Measurements from ENCODE around the gene KIF26B.

The KIF26B gene

DNA sequence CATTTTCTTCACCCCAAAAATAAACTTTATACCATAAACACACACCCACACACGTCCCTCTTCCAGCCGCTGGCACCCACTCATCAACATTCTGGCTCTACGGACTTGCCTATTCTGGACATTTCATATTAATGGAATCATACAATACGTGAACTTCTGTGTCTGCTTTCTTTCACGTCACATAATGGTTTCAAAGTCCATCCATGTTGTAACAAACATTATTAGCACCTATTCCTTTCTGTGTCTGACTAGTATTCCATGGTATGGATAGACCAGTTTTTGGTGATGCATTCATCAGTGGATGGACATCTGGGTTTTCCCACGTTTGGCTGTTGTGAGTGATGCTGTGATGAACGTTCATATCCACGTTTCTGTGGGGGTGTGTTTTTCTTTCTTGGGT is 323.2 kb downstream of the KIF26B start:
- no peak for DNase-seq

- DNase-seq: no peak
Measured at GRCh38 chr1:245480393-245481120, 325.8 kb downstream of the KIF26B start.

- no peak for DNase-seq
Measured at GRCh38 chr1:245481261-245481660, 326.5 kb downstream of the KIF26B start.

DNA sequence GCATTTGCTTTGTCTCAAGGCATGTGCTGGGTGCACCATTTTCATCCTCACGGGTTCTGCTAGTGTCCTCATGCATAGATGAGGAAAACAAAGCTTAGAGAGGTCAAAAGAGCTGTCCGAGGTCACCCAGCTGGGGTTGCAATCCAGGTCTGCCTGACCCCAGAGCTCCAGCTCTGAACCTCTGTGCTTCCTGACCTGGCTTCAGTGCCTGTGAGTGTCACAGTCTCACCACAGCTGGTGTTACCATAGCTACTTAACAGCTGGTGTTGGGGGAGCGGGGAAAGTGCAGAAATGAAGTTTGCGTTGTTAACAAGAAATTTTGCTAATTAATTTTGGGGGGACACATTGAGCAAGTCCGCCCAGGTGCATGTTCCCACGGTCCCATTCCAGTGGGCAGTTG is 328.5 kb downstream of the KIF26B start:
- no peak for DNase-seq

DNA sequence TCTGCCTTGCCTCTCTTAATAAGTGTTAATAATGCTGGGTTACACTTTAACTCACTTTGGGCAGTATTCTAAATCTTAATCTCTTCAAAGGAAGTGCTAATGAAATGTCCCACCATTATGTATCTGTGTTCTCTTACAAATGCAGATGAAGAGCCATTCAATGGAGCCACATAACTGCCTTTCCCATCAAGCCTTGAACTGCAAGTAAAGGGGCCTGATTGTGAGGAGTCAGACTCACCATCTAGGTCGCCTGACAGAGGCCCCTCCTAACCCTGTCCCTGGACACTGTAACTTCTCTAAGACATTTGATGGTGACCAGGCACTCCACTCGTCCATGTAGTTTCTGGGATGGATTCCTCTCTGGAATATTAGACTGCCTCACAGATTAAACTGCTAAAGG is 329.4 kb downstream of the KIF26B start:
- no peak for DNase-seq

- no peak for DNase-seq
Measured at GRCh38 chr1:245485996-245486395, 331.2 kb downstream of the KIF26B start.

GRCh38 chr1:245486775-245487470 is 332.1 kb downstream of the KIF26B start:
- no peak for DNase-seq

GRCh38 chr1:245488346-245489129 is 333.8 kb downstream of the KIF26B start:
- no peak for DNase-seq

GRCh38 chr1:245489838-245490237 is 335.1 kb downstream of the KIF26B start:
- no peak for DNase-seq

GRCh38 chr1:245493029-245493428 is 338.2 kb downstream of the KIF26B start:
- DNase-seq: no peak

GRCh38 chr1:245495681-245496080 is 340.9 kb downstream of the KIF26B start:
- DNase-seq: no peak

DNA sequence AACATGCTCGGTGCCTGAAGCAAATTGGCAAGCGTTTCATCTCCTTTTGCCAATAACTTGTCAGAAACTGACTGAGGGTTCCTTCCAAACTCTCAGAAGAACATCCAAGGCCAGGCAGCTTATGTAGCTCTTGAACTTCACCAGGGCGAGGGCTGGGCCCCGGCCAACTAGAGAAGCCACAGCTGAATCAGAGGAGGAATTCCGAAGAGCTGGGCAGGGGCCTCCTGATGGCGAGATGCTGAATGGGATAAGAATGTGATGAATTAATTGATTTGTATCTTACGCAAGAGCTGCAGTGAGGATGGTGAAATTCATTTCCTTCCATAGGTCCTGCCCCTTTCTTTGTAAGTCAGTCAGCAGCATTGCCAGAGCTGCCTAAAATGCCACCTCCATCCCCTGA is 345.8 kb downstream of the KIF26B start:
- DNase-seq: no peak

GRCh38 chr1:245501633-245502032 is 346.8 kb downstream of the KIF26B start:
- no peak for DNase-seq

- no peak for DNase-seq
Measured at GRCh38 chr1:245503548-245503947, 348.8 kb downstream of the KIF26B start.

GRCh38 chr1:245510144-245510543 is 355.4 kb downstream of the KIF26B start:
- DNase-seq: no peak

DNA sequence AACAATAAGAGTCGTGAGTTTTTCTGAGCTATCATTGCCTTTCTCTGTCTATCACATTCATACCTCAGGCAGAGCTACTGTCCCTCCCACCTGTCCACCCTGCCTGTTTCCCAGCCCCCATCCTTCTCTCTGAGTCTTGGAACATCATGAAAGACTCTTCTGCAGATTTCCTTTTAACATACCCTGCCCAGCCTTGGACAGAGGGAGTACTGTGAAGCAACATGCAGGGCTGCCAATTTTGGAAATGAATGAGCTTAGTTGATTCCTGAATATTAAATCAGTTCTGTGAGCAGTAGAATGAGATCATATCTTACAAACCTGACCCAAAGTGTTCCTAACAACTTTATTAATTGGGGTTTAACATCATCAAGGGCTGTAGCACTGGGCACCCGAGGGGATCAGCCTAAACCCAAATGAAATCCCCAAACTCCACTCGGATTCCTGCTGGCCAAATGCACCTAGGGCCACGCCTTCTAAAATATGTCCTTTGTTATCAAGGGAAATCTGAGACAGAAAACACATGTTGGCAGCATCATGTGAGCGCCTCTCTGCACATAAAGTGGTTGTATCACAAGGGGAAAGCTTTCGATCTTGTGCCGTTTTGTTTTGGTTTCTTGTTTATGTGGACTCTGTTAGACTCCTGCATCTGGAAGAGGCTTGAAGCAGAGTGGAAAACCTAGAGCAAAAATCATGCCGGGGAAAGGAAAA is 357.6 kb downstream of the KIF26B start:
- peak; percentile 41 for DNase-seq

DNA sequence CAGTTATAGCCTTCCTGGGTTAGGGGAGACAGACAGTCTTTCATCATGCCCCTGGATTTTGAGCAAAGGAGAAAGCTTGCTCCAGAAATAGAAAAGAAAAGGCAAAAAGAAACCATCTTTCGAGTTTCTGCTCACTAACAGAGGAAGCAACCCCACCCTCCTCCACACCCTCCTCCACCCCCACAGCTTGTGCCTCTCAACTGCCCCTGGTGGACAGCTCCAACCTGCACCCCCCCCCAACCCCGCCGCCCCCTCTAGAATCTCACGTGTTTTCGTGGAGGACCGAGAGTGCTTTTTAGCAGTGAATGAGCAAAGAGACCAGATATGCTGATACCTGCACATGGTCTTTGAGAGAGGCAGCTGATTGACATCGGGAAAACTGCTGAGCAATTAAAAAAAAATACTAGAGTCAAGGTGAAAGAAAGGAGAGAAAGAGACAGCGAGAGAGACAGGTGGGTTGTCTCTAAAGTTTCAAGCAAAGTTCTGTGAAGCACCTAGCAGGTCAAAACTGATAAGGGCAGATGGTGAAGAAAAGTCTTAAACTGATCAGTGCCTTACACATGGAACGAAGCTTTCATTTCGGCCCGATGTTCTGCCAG is 358.3 kb downstream of the KIF26B start:
- no peak for DNase-seq

DNA sequence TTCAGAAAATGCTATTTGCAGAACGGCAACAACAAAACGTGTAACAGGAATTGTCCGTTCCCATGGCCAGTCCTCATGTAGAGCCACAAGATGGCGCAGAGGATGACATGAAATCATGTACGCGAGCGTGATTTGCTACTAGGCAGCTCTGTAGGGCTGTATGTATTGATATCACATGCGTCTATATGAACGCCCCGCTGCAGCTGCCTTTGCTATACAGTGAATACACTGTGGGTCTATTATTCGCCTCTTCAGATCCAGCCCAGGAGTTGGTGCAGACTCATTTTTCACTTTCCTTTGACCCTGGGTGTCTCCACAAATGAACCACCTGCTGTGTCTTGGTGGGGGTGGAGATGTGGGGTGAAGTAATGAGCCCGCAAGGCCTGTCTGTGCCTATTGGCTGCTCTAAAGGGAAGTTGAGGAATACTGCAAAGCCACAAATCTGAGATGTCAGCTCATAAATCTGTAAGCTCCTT is 361.5 kb downstream of the KIF26B start:
- DNase-seq: peak; percentile 10

DNA sequence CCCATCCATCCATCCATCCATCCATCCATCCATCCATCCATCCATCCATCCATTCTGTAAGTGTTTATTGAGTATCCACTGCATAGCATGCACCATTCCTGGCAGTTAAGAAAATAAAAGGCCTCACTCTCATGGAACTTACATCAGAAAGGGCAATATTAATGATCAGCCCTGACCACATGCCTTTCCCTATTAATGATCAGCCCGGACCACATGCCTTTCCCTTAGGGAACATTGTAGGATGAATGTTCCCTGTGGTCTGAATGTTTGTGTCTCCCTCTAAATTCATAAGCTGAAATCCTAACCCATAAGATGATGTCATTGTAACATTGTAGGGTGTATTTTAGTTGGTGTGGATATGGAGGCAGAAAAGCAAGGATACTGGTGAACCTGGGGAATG is 365.8 kb downstream of the KIF26B start:
- DNase-seq: no peak

- no peak for DNase-seq
Measured at GRCh38 chr1:245526141-245526540, 371.4 kb downstream of the KIF26B start.

- no peak for DNase-seq
Measured at GRCh38 chr1:245528258-245528635, 373.5 kb downstream of the KIF26B start.

DNA sequence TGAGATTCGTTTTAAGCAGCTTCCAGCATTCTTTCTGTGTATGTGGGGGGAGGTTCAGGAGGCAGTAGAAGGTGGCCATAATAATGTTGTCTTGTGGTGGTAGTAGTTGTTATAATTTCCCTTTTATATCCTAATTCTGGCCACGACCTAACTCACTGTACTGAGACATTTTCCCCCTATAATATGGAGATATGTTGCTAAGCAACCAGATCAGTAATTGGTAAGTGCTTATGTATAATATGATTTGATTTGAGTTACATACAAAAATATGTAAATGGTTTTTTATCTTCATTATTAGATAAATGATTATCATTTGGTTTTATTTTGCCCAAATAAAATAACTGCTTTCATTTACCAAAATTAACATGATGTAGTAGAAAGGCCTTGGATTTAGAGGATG is 376.2 kb downstream of the KIF26B start:
- no peak for DNase-seq

- no peak for DNase-seq
Measured at GRCh38 chr1:245537992-245538391, 383.2 kb downstream of the KIF26B start.

Measured in NCI-H510A treated with DMSO at 0.1 percent for 48 hours (cell line).